ENCODE results near the gene PPP1CA.
A peak's percentile ranks its signal among the peaks of the same experiment; 100 is the strongest.
"Not testable (repeated sequence)": the region's sequence is repeated elsewhere in the genome, so short reads cannot be mapped to it uniquely, and the experiment has no call there.

The PPP1CA gene

GRCh38 chr11:67402192-67402839 is 658 bp upstream of the PPP1CA start:
- DNase-seq (ENCODE audit: low spot score) = not testable (repeated sequence)

GRCh38 chr11:67400942-67401494 is 640 bp downstream of the PPP1CA start:
- no peak for DNase-seq (ENCODE audit: low spot score)

GRCh38 chr11:67400251-67400941 is 1.3 kb downstream of the PPP1CA start:
- no peak for DNase-seq (ENCODE audit: low spot score)

GRCh38 chr11:67398661-67399563 is 2.7 kb downstream of the PPP1CA start:
- DNase-seq (ENCODE audit: low spot score) = no peak

GRCh38 chr11:67397986-67398660 is 3.5 kb downstream of the PPP1CA start:
- no peak for DNase-seq (ENCODE audit: low spot score)

GRCh38 chr11:67397536-67397935 is 4.1 kb downstream of the PPP1CA start:
- DNase-seq (ENCODE audit: low spot score) = no peak

GRCh38 chr11:67396587-67397389 is 4.9 kb downstream of the PPP1CA start:
- no peak for DNase-seq (ENCODE audit: low spot score)

GRCh38 chr11:67396259-67396581 is 5.4 kb downstream of the PPP1CA start:
- no peak for DNase-seq (ENCODE audit: low spot score)

GRCh38 chr11:67395555-67396258 is 6.0 kb downstream of the PPP1CA start:
- DNase-seq (ENCODE audit: low spot score) = no peak

- DNase-seq (ENCODE audit: low spot score) = no peak
Measured at GRCh38 chr11:67393990-67394389, 7.7 kb downstream of the PPP1CA start.

- DNase-seq (ENCODE audit: low spot score) = no peak
Measured at GRCh38 chr11:67393437-67393836, 8.2 kb downstream of the PPP1CA start.

GRCh38 chr11:67392183-67392715 is 9.4 kb downstream of the PPP1CA start:
- no peak for DNase-seq (ENCODE audit: low spot score)

GRCh38 chr11:67391304-67392182 is 10.1 kb downstream of the PPP1CA start, which contains the start of gene RAD9A:
Gene RAD9A, plus strand, starts transcription at chr11:67391986. Its CDS starts 59 bp downstream, at chr11:67392045.
- DNase-seq (ENCODE audit: low spot score) = peak; percentile 95

- DNase-seq (ENCODE audit: low spot score) = no peak
Measured at GRCh38 chr11:67390947-67391303, 10.7 kb downstream of the PPP1CA start.

GRCh38 chr11:67389477-67389876 is 12.2 kb downstream of the PPP1CA start:
- no peak for DNase-seq (ENCODE audit: low spot score)

GRCh38 chr11:67387518-67387917 is 14.1 kb downstream of the PPP1CA start:
- DNase-seq (ENCODE audit: low spot score) = no peak

- peak; percentile 61 for DNase-seq (ENCODE audit: low spot score)
Measured at GRCh38 chr11:67387069-67387468, 14.6 kb downstream of the PPP1CA start.

- peak; percentile 83 for DNase-seq (ENCODE audit: low spot score)
Measured at GRCh38 chr11:67384851-67385366, 16.7 kb downstream of the PPP1CA start.

Data from Ammon's horn (tissue), 1 donor.